ENCODE measurements around the gene TDRKH. TPM values are rescaled to one million over a fixed set of nuclear protein-coding genes. Genes with fewer than 3 reads are reported as not detected.
"Not testable (repeated sequence)": the region's sequence is repeated elsewhere in the genome, so short reads cannot be mapped to it uniquely, and the experiment has no call there.

The TDRKH gene
- total and polyA plus RNA-seq, 2 donors (not counting 1 experiment from before 2014, with no cell fraction given): 1.8 to 5.6 TPM

- no peaks in the 10 kb centered on the region for H3K9me3 ChIP-seq (ENCODE audit: control insufficient read depth, insufficient read depth, low read depth, low read length)
- no peaks in the 10 kb centered on the region for H3K79me2 ChIP-seq (ENCODE audit: control insufficient read depth, insufficient read depth, low read length)
- no peak overlapping the region for H3K4me2 ChIP-seq (ENCODE audit: extremely low read depth, insufficient read depth, low read length)
- no peak for TF ChIP-seq EZH2 (IDR thresholded peaks at IDR 0.05; ENCODE audit: low read length, missing control alignments)
- no peak for TF ChIP-seq CTCF (conservative IDR thresholded peaks at IDR 0.05 in 1 of 2, IDR thresholded peaks at IDR 0.05 in 1 of 2; ENCODE audit: low read depth in 1 of 2, low read length in 2 of 2)
- H3K9ac ChIP-seq (ENCODE audit: insufficient read depth, low read length): no peak overlapping the region
- no peak for DNase-seq (ENCODE audit: low read depth in 2 of 2)
- no peaks in the 10 kb centered on the region for H4K20me1 ChIP-seq (ENCODE audit: control insufficient read depth, extremely low read depth, insufficient read depth, low read length)
- H3K4me1 ChIP-seq (ENCODE audit: control insufficient read depth, extremely low read depth, insufficient read depth, low read length): no peaks in the 10 kb centered on the region
- H3K27me3 ChIP-seq (ENCODE audit: control insufficient read depth, insufficient read depth, low read length): peaks cover 5% of the 10 kb centered on the region
- H2AFZ ChIP-seq (ENCODE audit: low read length): no peak overlapping the region
- H3K27ac ChIP-seq (ENCODE audit: insufficient read depth, low read length): no peak overlapping the region
- H3K36me3 ChIP-seq (ENCODE audit: control insufficient read depth, insufficient read depth, low read length): no peaks in the 10 kb centered on the region
- no peak overlapping the region for H3K4me3 ChIP-seq (replicated peaks in 1 of 4; ENCODE audit: control extremely low read depth in 1 of 4, insufficient read depth in 1 of 4, low read depth in 3 of 4, low read length in 4 of 4)
These were observed 50.5 kb downstream of the TDRKH start for GRCh38 chr1:151739590-151740355.

- TF ChIP-seq EZH2 (IDR thresholded peaks at IDR 0.05; ENCODE audit: low read length, missing control alignments) (no peak), CTCF (conservative IDR thresholded peaks at IDR 0.05 in 1 of 2, IDR thresholded peaks at IDR 0.05 in 1 of 2; ENCODE audit: low read depth in 1 of 2, low read length in 2 of 2) (no peak)
- H3K36me3 ChIP-seq (ENCODE audit: control insufficient read depth, insufficient read depth, low read length): no peaks in the 10 kb centered on the region
These were observed 52.8 kb downstream of the TDRKH start for GRCh38 chr1:151737479-151737878.

GRCh38 chr1:151737026-151737425 lies 53.3 kb downstream of the TDRKH start:
- no peak overlapping the region for H3K4me3 ChIP-seq (replicated peaks in 1 of 4; ENCODE audit: control extremely low read depth in 1 of 4, insufficient read depth in 1 of 4, low read depth in 3 of 4, low read length in 4 of 4)

More at GRCh38 chr1:151737479-151737878, 52.8 kb downstream of the TDRKH start:
- peaks cover 5% of the 10 kb centered on the region for H3K27me3 ChIP-seq (ENCODE audit: control insufficient read depth, insufficient read depth, low read length)
- H3K9me3 ChIP-seq (ENCODE audit: control insufficient read depth, insufficient read depth, low read depth, low read length): no peaks in the 10 kb centered on the region
- no peak overlapping the region for H3K9ac ChIP-seq (ENCODE audit: insufficient read depth, low read length)
- H3K4me2 ChIP-seq (ENCODE audit: extremely low read depth, insufficient read depth, low read length): no peak overlapping the region
- no peak overlapping the region for H2AFZ ChIP-seq (ENCODE audit: low read length)
- H3K4me3 ChIP-seq (replicated peaks in 1 of 4; ENCODE audit: control extremely low read depth in 1 of 4, insufficient read depth in 1 of 4, low read depth in 3 of 4, low read length in 4 of 4): no peak overlapping the region
- no peaks in the 10 kb centered on the region for H3K4me1 ChIP-seq (ENCODE audit: control insufficient read depth, extremely low read depth, insufficient read depth, low read length)
- no peaks in the 10 kb centered on the region for H3K79me2 ChIP-seq (ENCODE audit: control insufficient read depth, insufficient read depth, low read length)
- no peak for DNase-seq (ENCODE audit: low read depth in 2 of 2)
- H3K27ac ChIP-seq (ENCODE audit: insufficient read depth, low read length): no peak overlapping the region
- no peaks in the 10 kb centered on the region for H4K20me1 ChIP-seq (ENCODE audit: control insufficient read depth, extremely low read depth, insufficient read depth, low read length)

GRCh38 chr1:151733995-151734394 lies 56.3 kb downstream of the TDRKH start:
- not testable (repeated sequence) for H4K20me1 ChIP-seq (ENCODE audit: control insufficient read depth, extremely low read depth, insufficient read depth, low read length); H3K27me3 ChIP-seq (ENCODE audit: control insufficient read depth, insufficient read depth, low read length); H3K36me3 ChIP-seq (ENCODE audit: control insufficient read depth, insufficient read depth, low read length); H3K79me2 ChIP-seq (ENCODE audit: control insufficient read depth, insufficient read depth, low read length); H3K4me1 ChIP-seq (ENCODE audit: control insufficient read depth, extremely low read depth, insufficient read depth, low read length); H3K9ac ChIP-seq (ENCODE audit: insufficient read depth, low read length); H3K4me3 ChIP-seq (replicated peaks in 1 of 4; ENCODE audit: control extremely low read depth in 1 of 4, insufficient read depth in 1 of 4, low read depth in 3 of 4, low read length in 4 of 4); H3K9me3 ChIP-seq (ENCODE audit: control insufficient read depth, insufficient read depth, low read depth, low read length); H3K27ac ChIP-seq (ENCODE audit: insufficient read depth, low read length); H2AFZ ChIP-seq (ENCODE audit: low read length); H3K4me2 ChIP-seq (ENCODE audit: extremely low read depth, insufficient read depth, low read length); DNase-seq (ENCODE audit: low read depth in 2 of 2)

More at GRCh38 chr1:151737026-151737425, 53.3 kb downstream of the TDRKH start:
- no peaks in the 10 kb centered on the region for H4K20me1 ChIP-seq (ENCODE audit: control insufficient read depth, extremely low read depth, insufficient read depth, low read length)
- no peaks in the 10 kb centered on the region for H3K79me2 ChIP-seq (ENCODE audit: control insufficient read depth, insufficient read depth, low read length)
- H2AFZ ChIP-seq (ENCODE audit: low read length): no peak overlapping the region
- H3K36me3 ChIP-seq (ENCODE audit: control insufficient read depth, insufficient read depth, low read length): no peaks in the 10 kb centered on the region
- TF ChIP-seq CTCF (conservative IDR thresholded peaks at IDR 0.05 in 1 of 2, IDR thresholded peaks at IDR 0.05 in 1 of 2; ENCODE audit: low read depth in 1 of 2, low read length in 2 of 2) (no peak), EZH2 (IDR thresholded peaks at IDR 0.05; ENCODE audit: low read length, missing control alignments) (no peak)
- H3K27me3 ChIP-seq (ENCODE audit: control insufficient read depth, insufficient read depth, low read length): peaks cover 3% of the 10 kb centered on the region
- H3K4me2 ChIP-seq (ENCODE audit: extremely low read depth, insufficient read depth, low read length): no peak overlapping the region
- H3K4me1 ChIP-seq (ENCODE audit: control insufficient read depth, extremely low read depth, insufficient read depth, low read length): no peaks in the 10 kb centered on the region
- H3K9ac ChIP-seq (ENCODE audit: insufficient read depth, low read length): no peak overlapping the region
- DNase-seq (ENCODE audit: low read depth in 2 of 2): no peak
- no peak overlapping the region for H3K27ac ChIP-seq (ENCODE audit: insufficient read depth, low read length)
- no peaks in the 10 kb centered on the region for H3K9me3 ChIP-seq (ENCODE audit: control insufficient read depth, insufficient read depth, low read depth, low read length)
